Stomach (tissue), 4 donors: ENCODE results near the gene IFNL3.

Experiments used
- CTCF ChIP-seq, 7 experiments: fragments of 450-650 bp in 4 of 7; fragments of 200-600 bp in 3 of 7; sonication (generic) in 3 of 7; IDR thresholded peaks; one replicate each; pipeline ENCODE4 v1.5.1; 2016 to 2019; ENCODE audit warnings: antibody characterized with exemption in 7 of 7, control low read depth in 2 of 7, mild to moderate bottlenecking in 1 of 7
- EP300 ChIP-seq: sonication (generic); formaldehyde crosslinking; IDR thresholded peaks from one replicate; pipeline ENCODE4 v1.6.1; 2017; ENCODE audit warnings: antibody characterized with exemption
- POLR2A ChIP-seq, 4 donors: fragments of 450-650 bp; IDR thresholded peaks; one replicate each; pipeline ENCODE4 v1.6.1; 2016; ENCODE audit warnings: antibody characterized with exemption in 4 of 4, control low read depth in 2 of 4, mild to moderate bottlenecking in 1 of 4, moderate library complexity in 1 of 4
- POLR2AphosphoS5 ChIP-seq, 3 donors: sonication (generic); formaldehyde crosslinking; IDR thresholded peaks; one replicate each; pipeline ENCODE4 v1.6.1; 2016; ENCODE audit warnings: antibody characterized with exemption in 3 of 3

GRCh38 chr19:39240421-39240820, 4.4 kb downstream of the IFNL3 start:
- TF ChIP-seq CTCF (IDR thresholded peaks at IDR 0.05), result no peak
- TF ChIP-seq POLR2AphosphoS5 (IDR thresholded peaks at IDR 0.05), result no peak
- TF ChIP-seq POLR2A (IDR thresholded peaks at IDR 0.05), result no peak
- no peak for TF ChIP-seq EP300
